GM18505 (cell line): ENCODE measurements around the gene FFAR2.

Experiments
- ATAC-seq: cut with Tn5 transposase; IDR thresholded peaks from one replicate; pipeline ENCODE4 v1.9.1; 2021; ENCODE audit not compliant: unreplicated experiment
- POLR2A ChIP-seq: IDR thresholded peaks from 4 replicates; pipeline ENCODE4 v1.6.1; 2011; ENCODE audit warnings: borderline replicate concordance; ENCODE audit not compliant: insufficient read depth, insufficient read length; ENCODE audit errors: extremely low read depth

FFAR2 gene

GRCh38 chr19:35491836-35492360 lies 43.8 kb downstream of the FFAR2 start:
- no peak for TF ChIP-seq POLR2A
- ATAC-seq: no peak

GRCh38 chr19:35493971-35494370 lies 45.9 kb downstream of the FFAR2 start:
- no peak for TF ChIP-seq POLR2A
- no peak for ATAC-seq

GRCh38 chr19:35495107-35496064 lies 47.3 kb downstream of the FFAR2 start:
- no peak for TF ChIP-seq POLR2A
- no peak for ATAC-seq

- ATAC-seq: no peak
These were observed 49.3 kb downstream of the FFAR2 start for GRCh38 chr19:35497406-35497805.

GRCh38 chr19:35498220-35498619 lies 50.2 kb downstream of the FFAR2 start:
- no peak for ATAC-seq
- TF ChIP-seq POLR2A: no peak

More at GRCh38 chr19:35497406-35497805, 49.3 kb downstream of the FFAR2 start:
- TF ChIP-seq POLR2A: no peak

GRCh38 chr19:35498984-35499527 lies 51.0 kb downstream of the FFAR2 start:
- TF ChIP-seq POLR2A: no peak
- no peak for ATAC-seq

GRCh38 chr19:35500611-35501010 lies 52.6 kb downstream of the FFAR2 start:
- ATAC-seq: no peak
- no peak for TF ChIP-seq POLR2A
